ENCODE data around the gene SH3BP1. TPM values are rescaled to one million over a fixed set of nuclear protein-coding genes. Genes with fewer than 3 reads are reported as not detected.

SH3BP1 gene
- polyA plus RNA-seq, 2 of the 4 experiments (the other 2 are of a cell fraction): 1.8 to 2.7 TPM

GRCh38 chr22:37626144-37626543 is 13.3 kb upstream of the SH3BP1 start:
- CTCF ChIA-PET: interaction anchor here (0.8 to 11.4 kb wide), 3 partner anchors 16 to 55 kb away, joined by 3 to 129 read pairs (median 7); partner anchors contain the start of gene SH3BP1
- POLR2A ChIA-PET: no interaction called here

GRCh38 chr22:37626556-37627075 is 12.9 kb upstream of the SH3BP1 start:
- H3K4me2 ChIP-seq: no peak overlapping the region
- WGBS (ENCODE audit: missing lambda C conversion rate): 89% methylated on average over 11 of the region's 13 CpGs
- no peaks in the 10 kb centered on the region for H3K9me3 ChIP-seq
- ATAC-seq (no peak), FAIRE-seq (no peak), DNase-seq (ENCODE audit: low read depth in 1 of 2, low spot score in 1 of 2) (no peak)
- H3K4me3 ChIP-seq: no peak overlapping the region
- H3K27ac ChIP-seq: no peak overlapping the region
- no peaks in the 10 kb centered on the region for H3K4me1 ChIP-seq
- CTCF ChIA-PET: interaction anchor here (0.8 to 11.4 kb wide), 7 partner anchors 9 to 165 kb away, joined by 3 to 129 read pairs (median 4); partner anchors contain the start of gene SH3BP1
- POLR2A ChIA-PET: no interaction called here
- TF ChIP-seq FOXS1 (CRISPR knock-in tag; IDR thresholded peaks at IDR 0.05): no peak
- no peak for TF ChIP-seq ESRRA (IDR thresholded peaks at IDR 0.05; ENCODE audit: borderline replicate concordance, low read length)
- TF ChIP-seq CHD2 (IDR thresholded peaks at IDR 0.05; ENCODE audit: low read length, partially characterized antibody): no peak
- TF ChIP-seq JUNB (IDR thresholded peaks at IDR 0.05): no peak
- TF ChIP-seq HOXB5 (CRISPR knock-in tag; IDR thresholded peaks at IDR 0.05): no peak

More at GRCh38 chr22:37626144-37626543, 13.3 kb upstream of the SH3BP1 start:
- 85% methylated on average over 9 of the region's 11 CpGs for WGBS (ENCODE audit: missing lambda C conversion rate)
- no peak for ATAC-seq
- H3K27ac ChIP-seq: no peak overlapping the region
- H3K4me1 ChIP-seq: no peaks in the 10 kb centered on the region
- TF ChIP-seq POLR2A (IDR thresholded peaks at IDR 0.05; ENCODE audit: low read length): no peak
- TF ChIP-seq CEBPB (IDR thresholded peaks at IDR 0.05): no peak
- TF ChIP-seq PHF8 (IDR thresholded peaks at IDR 0.05; ENCODE audit: borderline replicate concordance, low read depth): no peak
- TF ChIP-seq BCL3 (IDR thresholded peaks at IDR 0.05): no peak
- no peak for TF ChIP-seq SREBF2 (IDR thresholded peaks at IDR 0.05)
- TF ChIP-seq ESRRA (IDR thresholded peaks at IDR 0.05; ENCODE audit: borderline replicate concordance, low read length): no peak
- no peak for DNase-seq (ENCODE audit: low read depth in 1 of 2, low spot score in 1 of 2)
- FAIRE-seq: no peak
- no peak overlapping the region for H3K4me3 ChIP-seq
- H3K9me3 ChIP-seq: no peaks in the 10 kb centered on the region
- no peak overlapping the region for H3K4me2 ChIP-seq

GRCh38 chr22:37627121-37627520 is 12.3 kb upstream of the SH3BP1 start:
- Histone ChIP-seq H3K4me1 (no peaks in the 10 kb centered on the region), H3K27ac (no peak overlapping the region), H3K9me3 (no peaks in the 10 kb centered on the region), H3K4me2 (no peak overlapping the region), H3K4me3 (no peak overlapping the region)
- ATAC-seq: no peak
- FAIRE-seq: no peak
- CTCF ChIA-PET: interaction anchor here (0.8 to 11.4 kb wide), 6 partner anchors 9 to 165 kb away, joined by 3 to 129 read pairs (median 5); partner anchors contain the start of genes GGA1 and SH3BP1
- WGBS (ENCODE audit: missing lambda C conversion rate): 90% methylated on average over 7 of the region's 7 CpGs
- no peak for DNase-seq (ENCODE audit: low read depth in 1 of 2, low spot score in 1 of 2)
- POLR2A ChIA-PET: no interaction called here
- TF ChIP-seq ZC3H11A (IDR thresholded peaks at IDR 0.05) (no peak), EP300 (IDR thresholded peaks at IDR 0.05) (no peak), HOXA7 (CRISPR knock-in tag; IDR thresholded peaks at IDR 0.05) (no peak), RNF2 (IDR thresholded peaks at IDR 0.05; ENCODE audit: borderline replicate concordance, low read depth) (no peak)

- Histone ChIP-seq H3K4me2 (no peak overlapping the region), H3K4me1 (no peaks in the 10 kb centered on the region), H3K9me3 (no peaks in the 10 kb centered on the region), H3K27ac (no peak overlapping the region), H3K4me3 (no peak overlapping the region)
- ATAC-seq: no peak
- FAIRE-seq: no peak
- POLR2A ChIA-PET: no interaction called here
- TF ChIP-seq FOSB (CRISPR knock-in tag; IDR thresholded peaks at IDR 0.05) (no peak), CBX2 (IDR thresholded peaks at IDR 0.05; ENCODE audit: borderline replicate concordance, low read depth) (no peak), RFX5 (IDR thresholded peaks at IDR 0.05) (no peak), JUNB (IDR thresholded peaks at IDR 0.05) (no peak), ELK1 (IDR thresholded peaks at IDR 0.05; ENCODE audit: low read depth, low read length) (no peak), NR3C1 (IDR thresholded peaks at IDR 0.05) (no peak), POLR2A (IDR thresholded peaks at IDR 0.05; ENCODE audit: low read length) (no peak), TP53 (CRISPR knock-in tag; IDR thresholded peaks at IDR 0.05) (no peak), HOXB5 (CRISPR knock-in tag; IDR thresholded peaks at IDR 0.05) (no peak), RCOR1 (IDR thresholded peaks at IDR 0.05; ENCODE audit: low read depth, low read length) (no peak), CTCF (IDR thresholded peaks at IDR 0.05) (no peak), NFE2L2 (conservative IDR thresholded peaks at IDR 0.05; ENCODE audit: low read length) (no peak), RAD21 (conservative IDR thresholded peaks at IDR 0.05 in 1 of 2, IDR thresholded peaks at IDR 0.05 in 1 of 2) (no peak)
- 88% methylated on average over 6 of the region's 6 CpGs for WGBS (ENCODE audit: missing lambda C conversion rate)
- CTCF ChIA-PET: interaction anchor here (0.8 to 11.4 kb wide), 7 partner anchors 9 to 164 kb away, joined by 3 to 129 read pairs (median 5); partner anchors contain the start of genes GGA1 and SH3BP1
- no peak for DNase-seq (ENCODE audit: low read depth in 1 of 2, low spot score in 1 of 2)
These were observed 11.9 kb upstream of the SH3BP1 start for GRCh38 chr22:37627545-37627944.
